Ovary (tissue), 3 donors: ENCODE data around the gene ZNF71.

Experiments
- CTCF ChIP-seq, 3 donors: fragments of 450-650 bp in 2 of 3; fragments of 200-600 bp in 1 of 3; IDR thresholded peaks; one replicate each; pipeline versions ENCODE4 v1.5.1 to v1.8.0; 2016 to 2022; ENCODE audit warnings: antibody characterized with exemption in 3 of 3, mild to moderate bottlenecking in 1 of 3
- POLR2A ChIP-seq: fragments of 450-650 bp; IDR thresholded peaks from one replicate; pipeline ENCODE4 v1.6.1; 2017; ENCODE audit warnings: antibody characterized with exemption, mild to moderate bottlenecking, moderate library complexity
- donor health status: DM: no; HTN: no; CAD: no.

DNA sequence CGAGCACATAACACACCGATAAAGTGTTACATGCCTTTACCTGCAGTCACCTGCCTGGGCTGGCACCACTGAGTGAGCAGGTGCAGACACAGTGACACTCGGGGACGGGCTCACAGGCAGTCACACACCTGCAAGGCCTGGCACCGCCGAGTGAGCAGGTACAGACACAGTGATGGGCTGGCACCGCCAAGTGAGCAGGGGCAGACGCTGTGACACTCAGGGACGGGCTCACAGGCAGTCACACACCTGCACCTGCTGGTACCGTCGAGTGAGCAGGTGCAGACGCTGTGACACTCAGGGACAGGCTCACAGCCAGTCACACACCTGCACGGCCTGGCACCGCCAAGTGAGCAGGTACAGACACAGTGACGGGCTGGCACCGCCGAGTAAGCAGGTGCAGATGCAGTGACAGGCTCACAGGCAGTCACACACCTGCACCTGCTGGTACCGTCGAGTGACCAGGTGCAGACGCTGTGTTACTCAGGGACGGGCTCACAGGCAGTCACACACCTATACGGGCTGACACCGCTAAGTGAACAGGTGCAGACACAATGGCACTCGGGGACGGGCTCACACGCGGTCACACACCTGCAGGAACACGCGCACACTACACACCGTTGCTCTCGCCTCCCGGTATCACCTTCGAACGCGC lies 76.0 kb downstream of the ZNF71 start:
- no peak for TF ChIP-seq CTCF (IDR thresholded peaks at IDR 0.05)
- TF ChIP-seq POLR2A, result no peak
